HepG2 (cell line): ENCODE results near the gene DRC7. TPM values are rescaled to one million over a fixed set of nuclear protein-coding genes. Genes with fewer than 3 reads are reported as not detected.
A peak's percentile ranks its signal among the peaks of the same experiment; 100 is the strongest.

Source experiments
- RAD51 ChIP-seq: fragments of 450-650 bp; IDR thresholded peaks from 2 replicates; pipeline ENCODE4 v1.6.1; 2016; ENCODE audit warnings: borderline replicate concordance
- RBM39 ChIP-seq: fragments of 200-400 bp; formaldehyde crosslinking; IDR thresholded peaks from one replicate; pipeline ENCODE4 v1.6.1; 2018; ENCODE audit warnings: antibody characterized with exemption, mild to moderate bottlenecking, low read depth, low read length; ENCODE audit not compliant: poor library complexity, severe bottlenecking
- SMAD3 ChIP-seq: sonication (generic); formaldehyde crosslinking; IDR thresholded peaks from 2 replicates; pipeline ENCODE4 v1.4.0; 2020; ENCODE audit warnings: missing genetic modification reagents
- SMARCC2 ChIP-seq: fragments of 450-650 bp; IDR thresholded peaks from 2 replicates; pipeline ENCODE4 v1.6.1; 2017; ENCODE audit warnings: antibody characterized with exemption, mild to moderate bottlenecking
- TBX2 ChIP-seq: sonication (generic); formaldehyde crosslinking; IDR thresholded peaks from 2 replicates; pipeline ENCODE4 v1.5.0; 2020; ENCODE audit warnings: missing genetic modification reagents, mild to moderate bottlenecking, borderline replicate concordance
- ZBTB20 ChIP-seq: sonication (generic); formaldehyde crosslinking; IDR thresholded peaks from 2 replicates; pipeline ENCODE4 v1.8.1; 2023; ENCODE audit warnings: missing genetic modification reagents, low read depth, mild to moderate bottlenecking, borderline replicate concordance
- ZMAT3 ChIP-seq: sonication (generic); formaldehyde crosslinking; conservative IDR thresholded peaks from 2 replicates; pipeline ENCODE4 v1.7.0; 2021; ENCODE audit warnings: missing genetic modification reagents
- ZNF256 ChIP-seq: sonication (generic); formaldehyde crosslinking; conservative IDR thresholded peaks from 2 replicates; pipeline ENCODE4 v1.4.0; 2020; ENCODE audit warnings: missing genetic modification reagents
- ZNF274 ChIP-seq: sonication (generic); formaldehyde crosslinking; IDR thresholded peaks from 2 replicates; pipeline ENCODE4 v1.5.1; 2020; ENCODE audit warnings: mild to moderate bottlenecking, missing genetic modification reagents
- ZNF350 ChIP-seq: sonication (generic); formaldehyde crosslinking; IDR thresholded peaks from 2 replicates; pipeline ENCODE4 v1.4.0; 2020; ENCODE audit warnings: mild to moderate bottlenecking, low read depth, missing genetic modification reagents, borderline replicate concordance
- ZNF446 ChIP-seq: sonication (generic); formaldehyde crosslinking; IDR thresholded peaks from 2 replicates; pipeline ENCODE4 v1.5.0; 2020; ENCODE audit warnings: mild to moderate bottlenecking, missing genetic modification reagents
- ZNF615 ChIP-seq: sonication (generic); formaldehyde crosslinking; IDR thresholded peaks from 2 replicates; pipeline ENCODE4 v1.5.0; 2020; ENCODE audit warnings: mild to moderate bottlenecking, missing genetic modification reagents, borderline replicate concordance
- polyA plus RNA-seq, 8 experiments: library from polyadenylated mRNA; depleted of rRNA in 3 of 8; stranded (reverse) in 7 of 8; unstranded in 1 of 8; fragments of >200 nt; fragmentation: Illumina TruSeq in 4 of 8; extraction: Trizol in 4 of 8; gene quantifications; 2 replicates each; pipeline versions ENCODE4 v1.2.1 to v1.2.3, GENCODE V29; 2011 to 2016; ENCODE audit warnings: low read depth in 4 of 8, missing spikeins in 1 of 8, mixed read lengths in 1 of 8; ENCODE audit not compliant: insufficient read depth in 1 of 8
- total RNA-seq, 5 experiments: library from RNA; depleted of rRNA; stranded (reverse); fragments of >200 nt; fragmentation: Illumina TruSeq; extraction: Trizol; gene quantifications; 2 replicates each; pipeline ENCODE4 v1.2.3, GENCODE V29; 2016; ENCODE audit warnings: low read depth in 1 of 5
- TF ChIP-seq, protein P1 (sequence below): IDR thresholded peaks from 2 replicates; pipeline ENCODE4 v1.6.1; 2016; ENCODE audit warnings: mild to moderate bottlenecking
- TF ChIP-seq, protein P2 (sequence below): sonication (generic); formaldehyde crosslinking; IDR thresholded peaks from 2 replicates; pipeline ENCODE4 v1.4.0; 2020; ENCODE audit warnings: mild to moderate bottlenecking, missing genetic modification reagents, borderline replicate concordance
- TF ChIP-seq, protein P3 (sequence below): sonication (generic); formaldehyde crosslinking; IDR thresholded peaks from 2 replicates; pipeline ENCODE4 v1.5.1; 2020; ENCODE audit warnings: mild to moderate bottlenecking, moderate library complexity, missing genetic modification reagents
- TF ChIP-seq, protein P4 (sequence below): sonication (generic); formaldehyde crosslinking; IDR thresholded peaks from 2 replicates; pipeline ENCODE4 v1.4.0; 2020; ENCODE audit warnings: mild to moderate bottlenecking, missing genetic modification reagents
- TF ChIP-seq, protein P5 (sequence below): conservative IDR thresholded peaks from 2 replicates; pipeline ENCODE4 v1.6.1; 2018; ENCODE audit warnings: missing genetic modification reagents

Gene DRC7
- total and polyA plus RNA-seq, 2 of the 13 experiments (the other 11 are each of a cell fraction or from before 2014, with no cell fraction given), result 2.7 to 3.4 TPM

DNA sequence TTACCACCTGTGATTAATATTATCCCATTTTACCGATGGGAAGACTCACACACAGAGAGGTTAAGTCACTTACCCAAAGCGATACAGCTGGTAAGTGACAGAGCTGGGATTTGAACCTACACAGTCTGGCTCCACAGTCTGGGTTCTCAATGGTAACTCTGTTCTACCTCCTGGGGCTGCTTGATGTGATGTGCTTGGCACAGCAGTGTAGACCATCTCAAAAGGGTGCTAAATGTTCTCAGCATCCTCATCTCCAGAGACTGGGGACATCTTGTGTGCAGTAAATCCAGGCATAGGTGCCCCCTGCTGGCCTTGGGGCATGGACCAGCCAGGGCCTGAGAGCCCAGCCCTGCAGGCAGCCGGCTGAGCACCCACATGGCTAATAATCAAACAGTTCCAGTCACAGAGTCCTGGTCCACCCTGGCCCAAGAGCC is 25.6 kb downstream of the DRC7 start (continued):
- TF ChIP-seq ZMAT3 (CRISPR knock-in tag), result no peak
- TF ChIP-seq ZNF350 (CRISPR knock-in tag), result peak; percentile 37; the same call in 1 of the 2 replicates
- TF ChIP-seq RAD51, result no peak
- no peak for TF ChIP-seq ZBTB20 (CRISPR knock-in tag)
- TF ChIP-seq ZNF615 (CRISPR knock-in tag), result no peak
- TF ChIP-seq ZNF256, result no peak
- TF ChIP-seq SMARCC2, result no peak
- TF ChIP-seq, protein P1, sequence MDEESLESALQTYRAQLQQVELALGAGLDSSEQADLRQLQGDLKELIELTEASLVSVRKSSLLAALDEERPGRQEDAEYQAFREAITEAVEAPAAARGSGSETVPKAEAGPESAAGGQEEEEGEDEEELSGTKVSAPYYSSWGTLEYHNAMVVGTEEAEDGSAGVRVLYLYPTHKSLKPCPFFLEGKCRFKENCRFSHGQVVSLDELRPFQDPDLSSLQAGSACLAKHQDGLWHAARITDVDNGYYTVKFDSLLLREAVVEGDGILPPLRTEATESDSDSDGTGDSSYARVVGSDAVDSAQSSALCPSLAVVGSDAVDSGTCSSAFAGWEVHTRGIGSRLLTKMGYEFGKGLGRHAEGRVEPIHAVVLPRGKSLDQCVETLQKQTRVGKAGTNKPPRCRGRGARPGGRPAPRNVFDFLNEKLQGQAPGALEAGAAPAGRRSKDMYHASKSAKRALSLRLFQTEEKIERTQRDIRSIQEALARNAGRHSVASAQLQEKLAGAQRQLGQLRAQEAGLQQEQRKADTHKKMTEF (CRISPR knock-in tag), result peak; percentile 43; the same call in 1 of the 2 replicates
- TF ChIP-seq, protein P2, sequence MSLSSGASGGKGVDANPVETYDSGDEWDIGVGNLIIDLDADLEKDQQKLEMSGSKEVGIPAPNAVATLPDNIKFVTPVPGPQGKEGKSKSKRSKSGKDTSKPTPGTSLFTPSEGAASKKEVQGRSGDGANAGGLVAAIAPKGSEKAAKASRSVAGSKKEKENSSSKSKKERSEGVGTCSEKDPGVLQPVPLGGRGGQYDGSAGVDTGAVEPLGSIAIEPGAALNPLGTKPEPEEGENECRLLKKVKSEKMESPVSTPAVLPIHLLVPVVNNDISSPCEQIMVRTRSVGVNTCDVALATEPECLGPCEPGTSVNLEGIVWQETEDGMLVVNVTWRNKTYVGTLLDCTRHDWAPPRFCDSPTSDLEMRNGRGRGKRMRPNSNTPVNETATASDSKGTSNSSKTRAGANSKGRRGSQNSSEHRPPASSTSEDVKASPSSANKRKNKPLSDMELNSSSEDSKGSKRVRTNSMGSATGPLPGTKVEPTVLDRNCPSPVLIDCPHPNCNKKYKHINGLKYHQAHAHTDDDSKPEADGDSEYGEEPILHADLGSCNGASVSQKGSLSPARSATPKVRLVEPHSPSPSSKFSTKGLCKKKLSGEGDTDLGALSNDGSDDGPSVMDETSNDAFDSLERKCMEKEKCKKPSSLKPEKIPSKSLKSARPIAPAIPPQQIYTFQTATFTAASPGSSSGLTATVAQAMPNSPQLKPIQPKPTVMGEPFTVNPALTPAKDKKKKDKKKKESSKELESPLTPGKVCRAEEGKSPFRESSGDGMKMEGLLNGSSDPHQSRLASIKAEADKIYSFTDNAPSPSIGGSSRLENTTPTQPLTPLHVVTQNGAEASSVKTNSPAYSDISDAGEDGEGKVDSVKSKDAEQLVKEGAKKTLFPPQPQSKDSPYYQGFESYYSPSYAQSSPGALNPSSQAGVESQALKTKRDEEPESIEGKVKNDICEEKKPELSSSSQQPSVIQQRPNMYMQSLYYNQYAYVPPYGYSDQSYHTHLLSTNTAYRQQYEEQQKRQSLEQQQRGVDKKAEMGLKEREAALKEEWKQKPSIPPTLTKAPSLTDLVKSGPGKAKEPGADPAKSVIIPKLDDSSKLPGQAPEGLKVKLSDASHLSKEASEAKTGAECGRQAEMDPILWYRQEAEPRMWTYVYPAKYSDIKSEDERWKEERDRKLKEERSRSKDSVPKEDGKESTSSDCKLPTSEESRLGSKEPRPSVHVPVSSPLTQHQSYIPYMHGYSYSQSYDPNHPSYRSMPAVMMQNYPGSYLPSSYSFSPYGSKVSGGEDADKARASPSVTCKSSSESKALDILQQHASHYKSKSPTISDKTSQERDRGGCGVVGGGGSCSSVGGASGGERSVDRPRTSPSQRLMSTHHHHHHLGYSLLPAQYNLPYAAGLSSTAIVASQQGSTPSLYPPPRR (CRISPR knock-in tag), result no peak
- TF ChIP-seq, protein P3, sequence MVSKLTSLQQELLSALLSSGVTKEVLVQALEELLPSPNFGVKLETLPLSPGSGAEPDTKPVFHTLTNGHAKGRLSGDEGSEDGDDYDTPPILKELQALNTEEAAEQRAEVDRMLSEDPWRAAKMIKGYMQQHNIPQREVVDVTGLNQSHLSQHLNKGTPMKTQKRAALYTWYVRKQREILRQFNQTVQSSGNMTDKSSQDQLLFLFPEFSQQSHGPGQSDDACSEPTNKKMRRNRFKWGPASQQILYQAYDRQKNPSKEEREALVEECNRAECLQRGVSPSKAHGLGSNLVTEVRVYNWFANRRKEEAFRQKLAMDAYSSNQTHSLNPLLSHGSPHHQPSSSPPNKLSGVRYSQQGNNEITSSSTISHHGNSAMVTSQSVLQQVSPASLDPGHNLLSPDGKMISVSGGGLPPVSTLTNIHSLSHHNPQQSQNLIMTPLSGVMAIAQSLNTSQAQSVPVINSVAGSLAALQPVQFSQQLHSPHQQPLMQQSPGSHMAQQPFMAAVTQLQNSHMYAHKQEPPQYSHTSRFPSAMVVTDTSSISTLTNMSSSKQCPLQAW (CRISPR knock-in tag), result peak; percentile 84
- TF ChIP-seq RBM39, result no peak
- no peak for TF ChIP-seq ZNF274 (CRISPR knock-in tag)
- TF ChIP-seq, protein P4, sequence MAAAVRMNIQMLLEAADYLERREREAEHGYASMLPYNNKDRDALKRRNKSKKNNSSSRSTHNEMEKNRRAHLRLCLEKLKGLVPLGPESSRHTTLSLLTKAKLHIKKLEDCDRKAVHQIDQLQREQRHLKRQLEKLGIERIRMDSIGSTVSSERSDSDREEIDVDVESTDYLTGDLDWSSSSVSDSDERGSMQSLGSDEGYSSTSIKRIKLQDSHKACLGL (CRISPR knock-in tag), result no peak
- TF ChIP-seq ZNF446 (CRISPR knock-in tag), result no peak
- TF ChIP-seq, protein P5, sequence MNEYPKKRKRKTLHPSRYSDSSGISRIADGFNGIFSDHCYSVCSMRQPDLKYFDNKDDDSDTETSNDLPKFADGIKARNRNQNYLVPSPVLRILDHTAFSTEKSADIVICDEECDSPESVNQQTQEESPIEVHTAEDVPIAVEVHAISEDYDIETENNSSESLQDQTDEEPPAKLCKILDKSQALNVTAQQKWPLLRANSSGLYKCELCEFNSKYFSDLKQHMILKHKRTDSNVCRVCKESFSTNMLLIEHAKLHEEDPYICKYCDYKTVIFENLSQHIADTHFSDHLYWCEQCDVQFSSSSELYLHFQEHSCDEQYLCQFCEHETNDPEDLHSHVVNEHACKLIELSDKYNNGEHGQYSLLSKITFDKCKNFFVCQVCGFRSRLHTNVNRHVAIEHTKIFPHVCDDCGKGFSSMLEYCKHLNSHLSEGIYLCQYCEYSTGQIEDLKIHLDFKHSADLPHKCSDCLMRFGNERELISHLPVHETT (CRISPR knock-in tag), result no peak
- TF ChIP-seq SMAD3, result no peak
- TF ChIP-seq TBX2, result peak; percentile 33; the same call in 1 of the 2 replicates
